Central memory CD4-positive, alpha-beta T cell (primary cell): ENCODE measurements around the gene GGN.
"Not testable (repeated sequence)": the region's sequence is repeated elsewhere in the genome, so short reads cannot be mapped to it uniquely, and the experiment has no call there.

Experiments
- DNase-seq: peaks from one replicate; pipeline ENCODE4 v3.0.0; 2022

Gene GGN

DNA sequence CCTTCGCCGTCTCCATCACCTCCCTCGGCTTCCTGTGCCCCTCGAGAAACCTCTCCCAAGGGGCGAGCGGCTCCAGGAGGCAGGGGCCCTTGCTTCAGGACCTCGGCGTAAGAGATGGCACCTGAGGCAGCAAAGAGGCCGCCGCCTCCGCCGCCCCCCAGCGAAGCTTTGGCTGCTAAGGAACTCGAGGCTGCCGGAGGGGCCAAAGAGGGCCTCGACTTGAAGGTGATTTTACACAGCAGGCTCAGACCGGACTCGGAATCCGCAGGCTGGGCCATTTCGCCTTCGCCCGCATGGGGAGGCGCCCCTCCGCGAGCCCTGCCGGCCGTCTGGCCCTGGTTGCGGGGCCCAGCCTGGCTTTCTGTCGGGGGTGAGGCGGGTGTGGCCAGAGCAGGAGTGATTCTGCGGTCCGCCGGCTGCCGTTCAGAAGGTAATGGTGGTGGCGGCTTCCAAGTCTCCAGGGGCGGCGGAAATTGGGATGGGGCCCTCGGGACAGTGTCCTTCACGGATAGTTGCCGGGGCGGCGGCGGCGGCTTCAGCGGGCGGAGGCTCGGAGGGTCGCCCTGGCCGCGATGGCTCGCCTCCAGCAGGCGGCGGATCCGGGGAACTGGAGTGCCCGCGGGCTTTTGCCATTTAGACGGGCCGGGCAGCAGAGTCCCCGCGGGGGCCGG lies 1.4 kb downstream of the GGN start:
- DNase-seq = no peak

GRCh38 chr19:38385804-38386257 lies 2.0 kb downstream of the GGN start:
- no peak for DNase-seq

GRCh38 chr19:38385057-38385803 lies 2.6 kb downstream of the GGN start:
- DNase-seq = no peak

DNA sequence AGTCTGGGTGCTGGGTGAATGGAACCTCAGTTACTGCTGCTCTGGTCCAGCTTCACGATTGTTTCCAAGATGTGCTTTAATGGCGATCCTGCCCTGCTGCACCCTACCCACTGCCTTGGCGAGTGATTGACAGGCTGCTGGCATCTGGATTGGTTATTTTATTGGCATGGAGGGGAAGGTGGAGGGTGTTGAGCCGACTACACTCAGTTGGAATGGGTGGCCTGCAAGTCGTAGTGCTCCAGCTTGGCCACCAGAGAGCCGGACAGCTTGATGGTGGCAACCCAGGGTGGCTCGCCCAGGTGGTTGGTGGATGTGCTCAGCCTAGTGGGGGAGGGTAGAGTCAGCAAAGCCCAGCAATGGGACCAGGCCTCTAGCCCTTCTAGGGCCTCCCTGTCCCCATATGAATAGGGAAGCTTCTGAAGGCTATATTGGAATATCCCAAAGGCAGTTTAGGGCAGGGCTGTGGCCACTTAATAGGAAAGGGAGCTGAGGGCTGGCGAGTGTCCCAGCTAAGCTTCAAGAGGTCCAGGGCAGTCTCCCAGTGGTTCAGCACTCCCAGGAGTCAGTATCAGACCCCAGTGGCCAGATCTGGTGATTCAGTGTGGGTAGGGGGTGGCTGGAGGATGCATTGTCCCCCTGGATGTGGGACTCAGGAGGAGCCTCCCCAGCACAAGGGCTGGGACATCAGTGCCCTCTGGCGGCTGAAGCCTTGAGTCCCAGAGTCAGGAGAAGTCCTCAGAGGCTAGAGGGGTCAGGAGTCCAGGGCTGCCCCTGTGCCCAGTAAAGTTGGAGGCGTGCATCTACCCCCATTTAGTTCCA lies 3.4 kb downstream of the GGN start:
- no peak for DNase-seq

- DNase-seq = no peak
These were observed 4.1 kb downstream of the GGN start for GRCh38 chr19:38383743-38384142.

DNA sequence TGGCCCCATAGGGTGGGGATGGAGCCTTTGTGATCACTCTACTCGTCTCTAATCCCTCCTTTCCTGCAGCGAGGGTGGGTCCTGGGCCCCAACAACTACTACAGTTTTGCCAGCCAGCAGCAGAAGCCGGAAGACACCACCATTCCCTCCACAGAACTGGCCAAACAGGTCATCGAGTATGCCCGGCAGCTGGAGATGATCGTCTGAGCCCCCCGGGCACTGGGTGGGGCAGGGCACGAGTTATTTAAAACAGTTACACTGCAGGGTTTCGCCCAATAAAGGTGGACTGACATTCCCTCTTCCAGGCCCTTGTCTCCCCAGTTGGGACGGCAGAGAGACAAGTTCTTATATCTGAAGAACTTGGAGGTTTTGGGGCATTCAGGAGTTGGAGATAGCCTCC lies 4.7 kb downstream of the GGN start:
- no peak for DNase-seq

GRCh38 chr19:38381138-38381537 lies 6.7 kb downstream of the GGN start:
- DNase-seq = no peak

- no peak for DNase-seq
These were observed 9.0 kb downstream of the GGN start for GRCh38 chr19:38378866-38379265.

GRCh38 chr19:38377052-38377451 lies 10.8 kb downstream of the GGN start:
- DNase-seq = no peak

- no peak for DNase-seq
These were observed 11.3 kb downstream of the GGN start for GRCh38 chr19:38376576-38376975.

DNA sequence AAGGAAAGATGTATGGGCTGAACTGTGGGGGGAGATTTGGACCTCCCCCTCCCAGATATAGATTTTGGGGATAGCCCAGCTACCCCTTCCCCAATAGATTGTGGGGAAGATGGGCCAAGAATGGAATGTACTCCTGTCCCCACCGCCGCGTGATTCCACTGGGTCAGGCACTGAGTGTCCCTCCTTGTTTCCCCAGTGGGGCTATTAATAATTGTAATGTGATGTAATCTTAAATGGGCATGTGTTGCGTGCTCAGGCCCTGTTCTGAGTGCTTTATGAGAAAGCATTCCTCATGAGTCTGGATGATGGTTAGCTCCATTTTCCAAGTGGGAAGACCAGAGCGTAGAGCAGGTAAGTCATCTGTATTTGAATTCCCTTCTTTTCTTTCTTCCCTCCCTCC lies 12.1 kb downstream of the GGN start:
- no peak for DNase-seq

DNA sequence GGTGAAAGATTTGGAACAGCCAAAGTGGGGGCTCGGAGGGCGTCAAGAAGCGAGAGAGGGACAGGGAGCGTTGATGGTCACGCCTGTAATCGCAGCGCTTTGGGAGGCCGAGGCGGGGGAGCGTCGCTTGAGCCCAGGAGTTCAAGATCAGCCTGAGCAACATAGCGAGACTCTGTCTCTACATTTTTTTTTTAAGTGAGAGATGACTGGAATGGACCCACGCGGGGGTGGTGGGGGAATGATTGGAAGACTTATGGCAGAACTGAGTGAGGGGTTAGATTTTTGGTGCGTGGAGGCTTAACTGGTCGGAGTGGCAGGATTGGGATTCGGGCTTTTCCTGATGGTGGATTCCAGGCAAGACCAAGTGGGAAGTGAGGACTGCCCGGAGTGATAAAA lies 12.7 kb downstream of the GGN start:
- no peak for DNase-seq

DNA sequence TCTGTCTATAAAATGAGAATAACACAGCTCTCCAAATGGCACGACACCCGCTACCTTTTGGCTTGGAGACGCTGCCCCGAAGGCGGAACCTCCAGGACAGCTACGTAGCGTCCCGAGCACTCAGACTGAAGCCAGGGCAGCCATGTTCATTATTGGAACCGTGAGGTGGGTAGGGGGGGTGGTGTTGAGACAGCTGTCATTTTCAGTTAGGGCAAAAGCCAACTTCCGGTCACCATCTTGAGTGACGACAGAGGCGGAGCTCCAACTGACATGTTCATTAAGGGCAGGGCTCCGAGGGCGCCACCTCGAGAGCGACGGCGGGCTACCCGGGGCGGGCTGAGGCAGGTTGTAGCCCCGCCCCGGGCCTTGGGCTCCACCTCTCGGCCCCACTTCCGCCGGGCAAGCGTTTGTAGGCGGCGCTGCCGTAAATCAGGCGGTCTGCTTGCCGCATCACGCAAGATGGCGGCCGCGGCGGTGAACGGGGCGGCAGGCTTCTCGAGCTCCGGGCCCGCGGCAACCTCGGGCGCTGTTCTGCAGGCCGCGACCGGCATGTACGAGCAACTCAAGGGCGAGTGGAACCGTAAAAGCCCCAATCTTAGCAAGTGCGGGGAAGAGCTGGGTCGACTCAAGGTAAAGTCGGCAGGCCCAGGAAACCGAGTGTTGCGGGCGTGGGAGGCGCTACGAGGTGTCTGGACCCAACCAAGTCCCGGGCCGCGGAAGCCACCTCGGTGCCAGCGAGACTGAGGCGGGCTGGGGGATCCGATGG lies 13.3 kb downstream of the GGN start, which contains the start of gene PSMD8:
TSS of gene PSMD8 (plus strand) at position 240 of the 766 bp plus-strand sequence. CDS start at position 271, 31 bp downstream.
- DNase-seq = peak; percentile 99

GRCh38 chr19:38373907-38374331 lies 13.9 kb downstream of the GGN start:
- no peak for DNase-seq

DNA sequence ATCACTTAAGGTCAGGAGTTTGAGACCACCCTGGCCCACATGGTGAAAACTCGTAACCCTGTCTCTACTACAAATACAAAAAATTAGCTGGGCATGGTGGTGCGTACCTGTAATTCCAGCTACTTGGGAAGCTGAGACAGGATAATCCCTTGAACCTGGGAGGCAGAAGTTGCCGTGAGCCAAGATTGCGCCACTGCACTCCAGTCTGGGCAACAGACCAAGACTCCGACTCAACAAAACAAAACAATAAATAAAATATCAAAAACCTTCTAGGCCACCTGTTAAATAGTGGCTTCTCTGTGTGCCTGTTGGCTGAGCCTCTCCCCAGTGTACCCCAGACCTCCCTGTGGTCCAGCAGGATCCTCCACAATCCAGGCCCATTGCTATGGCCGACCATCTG lies 16.8 kb downstream of the GGN start:
- no peak for DNase-seq

GRCh38 chr19:38370299-38370698 lies 17.5 kb downstream of the GGN start:
- DNase-seq = no peak

GRCh38 chr19:38369584-38369983 lies 18.2 kb downstream of the GGN start:
- no peak for DNase-seq

GRCh38 chr19:38367041-38367440 lies 20.8 kb downstream of the GGN start:
- no peak for DNase-seq

DNA sequence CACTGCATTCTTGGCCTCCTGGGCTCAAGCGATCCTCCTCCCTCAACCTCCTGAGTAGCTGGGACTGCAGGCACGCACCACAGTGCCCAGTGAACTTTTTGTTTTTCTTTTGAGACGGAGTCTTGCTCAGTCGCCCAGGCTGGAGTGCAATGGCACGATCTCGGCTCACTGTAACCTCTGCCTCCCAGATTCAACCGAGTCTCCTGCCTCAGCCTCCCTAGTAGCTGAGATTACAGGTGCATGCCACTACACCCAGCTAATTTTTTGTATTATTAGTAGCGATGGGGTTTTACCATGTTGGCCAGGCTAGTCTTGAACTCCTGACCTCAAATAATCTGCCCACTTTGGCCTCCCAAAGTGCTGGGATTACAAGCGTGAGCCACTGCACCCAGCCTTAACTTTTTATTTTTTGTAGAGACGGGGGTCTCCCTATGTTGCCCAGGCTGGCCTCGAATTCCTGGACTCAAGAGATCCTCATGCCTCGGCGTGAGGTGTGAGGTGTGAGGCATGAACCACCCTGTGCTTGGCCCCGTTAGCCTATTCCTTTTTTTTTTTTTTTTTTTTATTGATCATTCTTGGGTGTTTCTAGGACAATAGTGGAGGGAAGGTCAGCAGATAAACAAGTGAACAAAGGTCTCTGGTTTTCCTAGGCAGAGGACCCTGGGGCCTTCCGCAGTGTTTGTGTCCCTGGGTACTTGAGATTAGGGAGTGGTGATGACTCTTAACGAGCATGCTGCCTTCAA lies 24.7 kb downstream of the GGN start:
- not testable (repeated sequence) for DNase-seq

DNA sequence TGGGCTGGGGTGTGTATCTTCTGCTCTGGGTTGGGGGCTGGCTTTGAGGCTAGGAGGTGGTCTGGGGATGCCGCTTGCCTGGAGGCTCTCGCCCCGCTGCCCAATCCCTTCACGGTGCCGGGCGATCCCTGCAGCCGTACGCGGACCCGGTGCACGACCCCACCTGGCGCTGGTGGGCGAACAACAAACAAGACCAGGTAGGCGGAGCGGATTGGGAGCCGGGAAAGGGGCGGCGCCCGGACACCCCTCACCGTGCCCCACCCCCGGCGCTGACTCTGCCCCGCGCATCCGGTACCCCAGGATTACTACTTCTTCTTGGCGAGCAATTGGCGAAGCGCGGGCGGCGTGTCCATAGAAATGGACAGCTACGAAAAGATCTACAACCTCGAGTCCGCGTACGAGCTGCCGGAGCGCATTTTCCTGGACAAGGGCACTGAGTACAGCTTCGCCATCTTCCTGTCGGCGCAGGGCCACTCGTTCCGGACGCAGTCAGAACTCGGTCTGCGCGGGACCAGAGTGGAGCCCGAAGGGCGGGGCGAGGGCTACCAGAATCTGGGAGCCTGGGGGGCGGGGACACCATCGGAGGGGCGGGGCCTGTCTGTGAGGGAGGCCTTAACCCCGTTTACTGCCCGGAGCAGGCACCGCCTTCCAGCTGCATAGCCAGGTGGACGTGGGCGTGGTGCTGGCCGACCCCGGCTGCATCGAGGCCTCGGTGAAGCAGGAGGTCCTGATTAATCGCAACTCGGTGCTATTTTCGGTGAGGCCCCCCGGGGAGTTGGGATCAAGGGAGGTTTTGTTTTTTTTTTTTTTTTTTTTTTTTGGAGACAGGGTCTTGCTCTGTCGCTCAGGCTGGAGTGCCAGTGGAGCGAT lies 25.5 kb downstream of the GGN start:
- peak; percentile 39 for DNase-seq

- peak; percentile 39 for DNase-seq
These were observed 26.2 kb downstream of the GGN start for GRCh38 chr19:38361633-38362075.
